G401 (cell line): ENCODE results near the gene ZFAND6. TPM values are rescaled to one million over a fixed set of nuclear protein-coding genes. Genes with fewer than 3 reads are reported as not detected.
"Not testable (repeated sequence)": the region's sequence is repeated elsewhere in the genome, so short reads cannot be mapped to it uniquely, and the experiment has no call there.

ENCODE experiments used
- DNase-seq: peaks from one replicate; pipeline ENCODE4 v3.0.0-alpha.2; 2015; ENCODE audit warnings: low spot score
- in situ Hi-C: cut with HindIII; loops from 2 replicates; pipeline ENCODE4 v1.10.0; 2016; ENCODE audit warnings: low sequenced_read_pairs, mixed read lengths
- total RNA-seq: library from RNA; depleted of rRNA; stranded (reverse); fragments of >200 nt; shearing (Covaris generic); gene quantifications from 2 replicates; pipeline ENCODE4 v1.2.3, GENCODE V29; 2014; rRNA removed

ZFAND6 gene
- 143 and 196 TPM in 2 replicates for total RNA-seq

GRCh38 chr15:80058851-80059785, at the start of gene ZFAND6:
Gene ZFAND6 (plus strand): TSS chr15:80059676. CDS start chr15:80120345, 60,669 bp downstream.
- in situ Hi-C loops: no loop called here
- DNase-seq: peak; percentile 98

GRCh38 chr15:80010131-80010673, 49.3 kb upstream of the ZFAND6 start:
- no peak for DNase-seq
- in situ Hi-C loops: no loop called here

GRCh38 chr15:80011041-80011523, 48.4 kb upstream of the ZFAND6 start:
- in situ Hi-C loops, DNase-seq: not testable (repeated sequence)

GRCh38 chr15:80011596-80011995, 47.9 kb upstream of the ZFAND6 start:
- no peak for DNase-seq
- in situ Hi-C loops: no loop called here

- in situ Hi-C loops: no loop called here
- no peak for DNase-seq
Measured at GRCh38 chr15:80012060-80012726, 47.3 kb upstream of the ZFAND6 start.

GRCh38 chr15:80014186-80014585, 45.3 kb upstream of the ZFAND6 start:
- in situ Hi-C loops, DNase-seq: not testable (repeated sequence)

- DNase-seq: no peak
- in situ Hi-C loops: no loop called here
Measured at GRCh38 chr15:80015156-80015555, 44.3 kb upstream of the ZFAND6 start.

GRCh38 chr15:80016506-80016905, 43.0 kb upstream of the ZFAND6 start:
- in situ Hi-C loops: not testable (repeated sequence)

GRCh38 chr15:80017139-80017538, 42.3 kb upstream of the ZFAND6 start:
- DNase-seq, in situ Hi-C loops: not testable (repeated sequence)

More at GRCh38 chr15:80016506-80016905, 43.0 kb upstream of the ZFAND6 start:
- DNase-seq: not testable (repeated sequence)

- in situ Hi-C loops: no loop called here
- no peak for DNase-seq
Measured at GRCh38 chr15:80019168-80019745, 40.2 kb upstream of the ZFAND6 start.

- in situ Hi-C loops, DNase-seq: not testable (repeated sequence)
Measured at GRCh38 chr15:80020149-80020548, 39.3 kb upstream of the ZFAND6 start.

GRCh38 chr15:80020731-80021130, 38.7 kb upstream of the ZFAND6 start:
- no peak for DNase-seq
- in situ Hi-C loops: no loop called here

GRCh38 chr15:80026310-80026709, 33.2 kb upstream of the ZFAND6 start:
- in situ Hi-C loops: no loop called here

GRCh38 chr15:80026754-80027153, 32.7 kb upstream of the ZFAND6 start:
- no peak for DNase-seq
- in situ Hi-C loops: no loop called here

More at GRCh38 chr15:80026310-80026709, 33.2 kb upstream of the ZFAND6 start:
- no peak for DNase-seq

GRCh38 chr15:80028937-80029336, 30.5 kb upstream of the ZFAND6 start:
- in situ Hi-C loops: no loop called here
- DNase-seq: no peak

- in situ Hi-C loops: no loop called here
- no peak for DNase-seq
Measured at GRCh38 chr15:80031841-80032240, 27.6 kb upstream of the ZFAND6 start.

GRCh38 chr15:80034629-80035028, 24.8 kb upstream of the ZFAND6 start:
- no peak for DNase-seq
- in situ Hi-C loops: no loop called here

GRCh38 chr15:80036071-80036470, 23.4 kb upstream of the ZFAND6 start:
- no peak for DNase-seq
- in situ Hi-C loops: no loop called here

- DNase-seq: no peak
- in situ Hi-C loops: no loop called here
Measured at GRCh38 chr15:80041494-80042253, 17.8 kb upstream of the ZFAND6 start.
